SIG-M5 (cell line): ENCODE measurements around the gene CDC42BPG.

Experiments used
- DNase-seq: peaks from one replicate; lab custom pipeline; 2025; lab: John Stamatoyannopoulos, UW

The CDC42BPG gene

GRCh38 chr11:64804346-64805210 lies 39.9 kb downstream of the CDC42BPG start:
- no peak for DNase-seq

DNA sequence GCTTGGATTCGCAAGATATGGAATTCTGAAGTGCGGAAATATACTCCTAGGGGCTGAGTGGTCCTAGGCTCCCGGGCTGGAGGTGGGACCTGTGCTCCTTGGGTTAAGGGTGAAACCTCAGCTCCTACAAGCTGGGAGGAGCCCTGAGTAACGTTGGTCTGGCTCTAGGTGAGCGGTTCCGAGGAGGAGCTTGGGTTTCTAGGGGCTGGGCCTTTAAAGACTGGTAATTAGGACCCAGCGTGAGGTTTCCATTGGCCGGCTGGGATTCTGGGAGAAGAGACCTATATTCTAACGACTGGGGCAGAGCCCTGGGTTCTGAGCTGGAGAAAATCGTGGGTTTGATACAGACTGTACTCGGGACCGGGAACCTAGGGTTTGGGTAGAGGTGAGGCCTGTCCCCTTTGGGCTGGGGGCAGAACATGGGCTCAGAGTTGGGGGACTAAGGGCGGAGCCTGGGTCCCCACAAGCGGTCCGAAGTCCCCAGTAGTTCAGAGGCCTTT lies 40.6 kb downstream of the CDC42BPG start:
- DNase-seq: no peak

- DNase-seq: no peak
Observed at GRCh38 chr11:64803158-64803845, 41.2 kb downstream of the CDC42BPG start, which contains the start of gene MAP4K2. Gene MAP4K2, minus strand, starts transcription at chr11:64803214. Its CDS starts 65 bp downstream, at chr11:64803149.

- no peak for DNase-seq
Observed at GRCh38 chr11:64802370-64803157, 41.9 kb downstream of the CDC42BPG start.

DNA sequence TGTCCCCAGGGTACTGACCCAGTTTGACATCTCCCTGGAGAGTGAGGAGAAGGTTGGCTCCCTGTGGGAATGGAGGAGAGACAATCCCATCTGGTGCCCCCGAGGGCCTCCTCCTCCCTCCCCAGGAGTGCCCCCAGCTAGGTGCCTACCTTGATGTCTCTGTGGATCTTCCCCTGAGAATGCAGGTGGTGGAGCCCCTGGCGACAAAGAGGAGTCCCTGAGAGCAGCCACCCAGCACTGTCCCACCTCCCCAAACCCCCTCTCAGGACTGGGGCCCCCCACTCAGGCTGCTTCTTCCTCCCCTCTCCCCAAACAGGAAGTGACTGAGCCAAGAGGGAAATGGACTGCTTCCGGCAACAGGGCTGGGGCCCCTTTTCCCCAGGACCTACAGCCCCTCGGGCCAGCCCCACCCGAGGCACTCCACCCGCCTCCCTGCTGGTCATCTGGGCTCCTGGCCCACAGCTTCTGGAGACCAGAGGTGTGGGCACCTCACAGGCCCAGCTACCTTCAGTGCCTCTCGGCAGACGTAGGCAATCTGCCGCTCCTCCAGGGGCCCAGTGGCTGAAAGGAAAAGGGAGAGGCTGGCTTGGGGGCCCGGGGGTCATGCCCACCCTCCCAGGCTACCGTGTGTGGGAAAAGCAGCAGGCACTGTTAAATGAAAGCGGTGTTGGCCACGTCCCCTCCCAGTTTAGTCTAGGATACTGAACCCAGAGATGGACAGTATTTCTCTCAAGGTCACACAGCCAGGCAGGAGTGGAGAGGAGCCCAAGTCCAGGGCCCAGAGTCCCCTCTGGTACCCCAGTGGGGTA lies 42.7 kb downstream of the CDC42BPG start:
- no peak for DNase-seq

GRCh38 chr11:64801158-64801464 lies 43.3 kb downstream of the CDC42BPG start:
- no peak for DNase-seq

GRCh38 chr11:64800303-64801157 lies 43.9 kb downstream of the CDC42BPG start:
- DNase-seq: no peak

DNA sequence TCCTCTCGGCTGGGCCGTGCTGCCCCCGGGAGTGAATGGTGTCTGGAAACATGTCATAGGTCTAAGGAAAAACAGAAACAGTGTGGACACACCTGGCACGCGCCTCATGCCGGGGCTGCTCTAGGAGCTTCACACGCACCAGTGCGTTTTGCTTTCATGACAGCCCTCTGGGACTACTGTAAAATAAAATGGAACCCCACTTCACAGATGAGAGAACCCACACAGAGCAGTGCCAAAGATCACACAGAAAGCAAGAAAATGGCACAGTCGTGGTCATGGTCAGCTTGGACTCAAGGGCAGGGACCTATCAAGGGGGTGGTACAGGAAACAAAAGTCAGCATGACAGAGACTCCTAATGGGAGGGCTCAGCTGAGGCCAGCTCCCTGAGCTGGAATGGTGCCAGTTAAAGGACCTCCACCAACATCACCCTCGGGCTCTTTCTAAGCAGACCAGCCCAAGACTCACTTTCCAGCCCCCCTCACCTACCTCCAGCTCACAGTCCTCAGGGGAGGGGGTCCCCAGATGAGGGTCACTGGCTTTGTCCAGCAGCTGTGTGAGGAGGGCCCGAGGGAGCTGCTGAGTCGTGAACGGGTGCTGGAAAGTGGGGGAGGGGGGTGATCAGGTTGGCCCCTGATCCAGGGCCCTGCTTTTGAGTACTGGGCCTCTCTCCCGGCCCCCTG lies 44.7 kb downstream of the CDC42BPG start:
- no peak for DNase-seq

GRCh38 chr11:64799256-64799622 lies 45.2 kb downstream of the CDC42BPG start:
- DNase-seq: no peak

DNA sequence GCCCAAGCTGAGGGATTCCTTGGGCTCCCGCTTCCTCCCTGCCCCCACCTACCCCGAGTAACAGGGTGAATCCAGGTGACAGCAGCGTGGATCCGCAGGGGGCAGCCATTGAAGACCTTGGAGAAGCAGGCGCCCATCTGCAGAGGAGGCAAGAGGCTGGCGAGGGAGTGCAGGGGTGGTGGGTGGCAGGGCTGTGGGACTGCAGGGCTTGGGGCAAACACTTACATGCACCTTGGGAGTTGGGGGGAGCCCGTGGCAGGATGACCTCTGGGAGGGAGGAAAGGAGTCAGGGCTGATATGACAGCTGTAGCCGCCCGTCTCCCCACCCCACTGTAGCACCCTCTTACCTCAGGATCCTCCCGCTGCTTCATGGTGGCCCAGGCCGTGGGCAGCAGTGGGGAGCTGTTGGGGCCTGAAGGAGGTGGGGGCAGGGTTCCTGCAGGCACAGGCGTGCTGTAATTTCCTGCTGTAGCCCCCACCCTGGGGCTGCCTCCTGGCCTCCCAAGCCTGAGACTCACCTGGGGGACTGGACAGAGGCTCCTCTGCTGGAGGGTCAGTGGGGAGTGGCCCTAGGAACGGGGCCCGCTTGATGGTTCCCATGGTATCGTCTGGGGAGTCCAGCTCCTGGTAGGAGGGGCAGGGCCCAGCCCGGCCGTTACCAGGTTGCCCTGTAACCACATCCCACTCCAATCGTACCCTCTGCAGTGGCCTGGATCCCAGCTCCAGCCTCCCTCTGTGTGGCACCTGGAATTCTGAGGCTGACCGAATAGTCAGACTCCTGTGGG lies 47.5 kb downstream of the CDC42BPG start:
- no peak for DNase-seq

DNA sequence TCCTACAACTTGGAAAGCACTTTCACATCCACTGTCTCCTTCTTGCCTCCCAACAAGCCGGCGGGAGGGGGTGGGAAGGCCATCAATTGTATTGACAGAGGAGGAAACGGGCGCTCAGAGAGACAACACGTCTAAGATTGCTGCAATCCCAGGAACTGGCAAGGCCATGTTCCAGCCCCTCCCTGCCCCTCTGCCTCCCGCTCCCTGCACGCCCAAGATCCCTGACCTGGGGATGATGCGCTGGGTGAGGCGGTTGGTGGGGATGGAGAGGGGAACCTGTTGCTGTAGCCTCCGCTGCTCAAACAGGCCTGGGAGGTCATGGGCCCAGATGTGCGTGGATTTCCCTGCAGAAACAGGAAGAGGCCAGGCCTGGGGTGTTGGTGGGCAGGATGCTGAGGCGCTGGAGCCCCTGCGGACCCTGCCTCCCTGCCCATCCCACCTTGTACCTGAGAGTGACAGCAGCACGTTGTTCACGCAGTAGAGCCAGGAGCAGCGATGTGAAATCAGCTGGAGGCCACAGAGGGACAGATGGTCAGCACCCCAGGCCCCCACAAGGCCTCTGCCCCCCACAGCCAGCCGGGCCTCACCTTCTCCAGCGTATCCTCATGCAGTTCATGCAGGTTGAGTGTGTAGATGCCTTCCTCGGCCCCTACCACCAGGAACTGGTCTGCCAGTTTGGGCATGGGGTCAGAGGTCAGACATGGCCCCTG lies 48.3 kb downstream of the CDC42BPG start:
- no peak for DNase-seq

- DNase-seq: no peak
Observed at GRCh38 chr11:64794526-64794925, 49.9 kb downstream of the CDC42BPG start.

DNA sequence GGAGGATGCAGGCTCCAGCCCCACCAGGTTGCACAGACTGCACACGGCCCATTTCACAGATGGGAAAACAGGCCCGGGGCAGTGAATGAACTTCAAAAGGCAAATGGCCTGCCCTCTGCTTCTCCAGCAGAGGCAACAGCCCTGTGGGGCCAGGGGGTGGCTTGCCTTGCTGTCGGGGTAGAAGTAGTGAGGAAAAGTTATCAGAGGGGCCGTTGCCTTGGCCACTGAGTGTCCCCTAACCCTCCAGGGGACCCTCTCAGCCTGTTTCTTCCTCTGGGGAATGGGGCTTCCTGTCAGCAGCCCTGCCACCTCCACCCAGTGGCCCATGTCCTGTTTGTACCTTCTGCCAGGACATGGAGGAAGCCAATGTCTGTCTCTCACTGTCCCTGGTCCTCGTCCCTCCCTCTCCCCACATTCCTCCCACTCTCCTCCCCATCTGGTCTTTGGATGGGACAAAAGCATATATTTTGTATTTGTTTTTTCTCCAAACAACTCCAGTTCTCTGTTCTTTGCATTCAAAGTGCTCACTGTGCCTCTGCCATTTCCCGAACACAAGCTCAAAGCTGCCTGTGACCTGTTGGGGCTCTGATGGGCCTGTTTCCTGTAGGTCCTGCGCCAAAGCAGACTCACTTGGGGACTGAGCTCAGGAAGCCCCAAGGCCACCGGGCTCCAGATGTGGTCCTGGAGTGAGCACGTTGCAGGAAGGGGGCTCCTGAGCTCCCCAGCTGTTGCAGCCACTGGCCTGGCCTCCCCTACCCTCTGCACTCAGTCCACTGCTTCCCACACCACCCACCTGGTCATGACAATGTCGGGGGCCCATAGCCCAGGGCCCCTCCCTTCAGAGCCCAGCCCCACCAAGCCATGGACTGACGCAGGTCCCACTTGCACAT lies 50.9 kb downstream of the CDC42BPG start:
- no peak for DNase-seq

DNA sequence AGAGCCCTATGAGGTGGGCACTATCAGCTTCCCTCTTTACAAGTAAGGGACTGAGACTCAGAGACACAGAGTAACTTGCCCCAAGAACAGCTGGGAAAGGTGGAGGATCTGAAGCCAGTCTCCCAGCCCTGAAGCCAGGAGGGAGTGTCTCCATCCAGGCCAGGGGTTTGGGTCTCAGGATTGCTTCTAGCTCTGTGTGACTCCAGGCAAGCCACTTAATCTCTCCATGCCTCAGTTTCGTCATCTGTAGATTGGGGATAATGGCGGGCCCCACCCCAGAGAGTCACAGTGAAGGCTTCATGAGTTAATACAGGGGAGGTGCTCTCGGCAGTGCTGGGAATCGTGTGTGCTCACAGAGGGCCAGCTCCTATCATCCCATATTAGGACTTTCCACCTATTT lies 52.0 kb downstream of the CDC42BPG start:
- no peak for DNase-seq

DNA sequence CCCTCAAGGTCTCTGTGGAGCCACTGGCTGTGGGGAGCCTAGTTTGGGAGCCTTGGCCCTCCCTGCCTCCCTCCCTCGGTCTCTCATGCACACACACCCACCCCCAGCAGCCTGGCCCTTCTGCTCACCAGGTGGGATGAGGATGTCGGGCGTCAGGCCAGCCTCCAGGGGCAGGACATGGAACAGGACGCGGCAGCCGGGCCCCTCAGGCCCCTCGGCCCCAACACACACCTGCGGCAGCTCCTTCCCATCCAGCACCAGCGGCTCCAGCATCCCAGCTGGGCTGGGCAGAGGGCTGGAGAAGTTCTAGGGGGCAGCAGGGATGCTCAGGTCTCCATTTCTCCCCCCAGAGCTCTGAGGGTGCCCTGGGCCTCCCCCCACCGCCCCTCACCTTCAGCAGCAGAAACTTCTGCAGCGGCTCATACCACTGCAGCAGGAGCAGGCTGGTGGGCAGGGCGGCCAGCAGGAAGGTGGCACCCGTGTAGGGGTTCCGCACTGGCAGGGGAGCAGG lies 52.6 kb downstream of the CDC42BPG start:
- DNase-seq: no peak

DNA sequence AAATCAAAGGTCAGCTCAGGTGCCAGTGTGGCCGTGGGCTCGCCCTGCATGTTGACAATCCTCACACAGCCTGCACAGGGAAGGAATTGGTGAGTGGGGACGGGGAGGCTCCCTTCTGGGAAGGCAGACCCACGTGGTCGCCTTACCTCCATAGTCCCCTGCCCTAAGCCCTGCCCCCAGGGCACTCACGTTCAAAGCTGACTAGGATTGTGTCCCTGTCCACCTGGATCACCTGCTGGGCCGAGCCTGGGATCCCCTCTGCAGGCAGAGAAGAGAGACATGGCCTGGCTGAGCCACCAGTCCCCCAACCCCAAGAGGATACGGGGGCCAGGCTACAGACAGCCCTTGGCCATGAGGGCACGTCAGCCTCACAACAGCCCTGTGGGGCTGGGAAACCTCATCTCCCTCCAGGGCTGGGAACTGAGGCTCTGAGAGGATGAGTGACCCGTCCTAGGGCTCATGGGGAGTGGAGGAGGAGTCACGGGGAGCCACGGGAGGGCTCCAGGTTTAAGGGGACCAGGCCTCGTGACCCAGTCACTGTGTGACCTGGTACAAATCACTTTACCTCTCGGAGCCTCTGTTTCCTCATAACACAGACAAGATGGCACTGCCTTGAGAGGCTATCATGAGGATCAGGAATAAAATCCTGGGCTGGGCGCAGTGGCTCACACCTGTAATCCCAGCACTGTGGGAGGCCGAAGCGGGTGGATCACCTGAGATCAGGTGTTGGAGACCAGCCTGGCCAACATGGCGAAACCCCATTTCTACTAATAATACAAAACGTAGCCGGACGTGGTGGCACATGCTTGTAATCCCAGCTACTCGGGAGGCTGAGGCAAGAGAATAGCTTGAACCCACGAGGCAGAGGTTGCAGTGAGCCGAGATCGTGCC lies 54.0 kb downstream of the CDC42BPG start:
- DNase-seq: no peak
